HG02798 (cell line): ENCODE measurements around the gene MRPL1.
"Not testable (repeated sequence)": the region's sequence is repeated elsewhere in the genome, so short reads cannot be mapped to it uniquely, and the experiment has no call there.

ENCODE experiments used
- ATAC-seq: cut with Tn5 transposase; IDR thresholded peaks from one replicate; pipeline ENCODE4 v1.9.1; 2021; ENCODE audit warnings: mild to moderate bottlenecking; ENCODE audit not compliant: unreplicated experiment, poor library complexity

Gene MRPL1

DNA sequence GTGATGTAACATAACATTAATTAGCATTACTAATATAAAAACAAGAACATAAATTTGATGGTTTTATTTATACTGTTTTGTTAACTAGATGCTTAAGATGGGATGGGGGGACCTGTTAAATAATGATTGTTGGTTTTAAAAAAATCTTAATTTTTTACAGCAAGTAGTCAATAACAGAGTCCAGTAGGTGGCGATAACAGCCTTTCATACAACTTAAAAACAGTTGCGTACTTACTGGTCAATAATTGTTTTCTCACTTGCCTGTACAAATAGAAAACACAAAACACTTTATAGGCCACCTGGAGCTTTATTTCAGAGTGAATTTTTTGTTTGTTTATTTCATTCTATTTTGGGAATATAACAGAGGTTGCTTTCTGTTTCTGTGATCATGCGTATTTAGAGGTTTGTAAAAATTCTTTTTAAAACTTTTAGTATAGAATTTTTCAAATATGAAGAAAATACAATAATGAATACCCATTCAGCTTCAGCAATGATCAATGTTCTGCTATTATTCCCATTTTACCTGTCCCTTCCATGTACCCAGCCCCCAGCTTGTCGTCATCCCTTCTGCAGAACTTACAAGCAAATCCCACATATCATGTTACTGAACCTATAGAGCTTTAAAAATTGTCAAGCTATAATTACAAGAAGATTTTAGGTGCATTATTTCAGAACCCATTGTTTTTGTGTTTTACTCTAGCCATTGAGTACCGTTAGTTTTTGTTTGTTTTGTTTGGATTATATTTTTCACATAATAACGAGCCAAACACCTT lies 97.1 kb downstream of the MRPL1 start:
- peak; percentile 56 for ATAC-seq

DNA sequence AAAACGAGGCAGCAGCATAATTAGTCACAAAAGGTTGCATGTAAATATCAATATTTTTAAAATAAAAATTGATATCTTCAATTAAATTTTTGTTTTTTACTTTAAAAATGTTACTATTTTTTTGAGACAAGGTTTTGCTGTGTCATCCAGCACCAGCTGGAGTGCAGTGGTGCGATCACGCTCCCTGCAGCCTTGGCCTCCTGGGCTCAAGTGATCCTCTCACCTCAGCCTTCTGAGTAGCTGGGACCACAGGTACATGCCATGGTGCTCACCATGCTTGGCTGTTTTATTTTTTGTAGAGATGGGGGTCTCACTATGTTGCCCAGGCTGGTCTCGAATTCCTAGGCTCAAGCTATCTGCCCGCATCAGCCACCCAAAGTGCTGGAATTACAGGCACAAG lies 97.7 kb downstream of the MRPL1 start:
- ATAC-seq = no peak

DNA sequence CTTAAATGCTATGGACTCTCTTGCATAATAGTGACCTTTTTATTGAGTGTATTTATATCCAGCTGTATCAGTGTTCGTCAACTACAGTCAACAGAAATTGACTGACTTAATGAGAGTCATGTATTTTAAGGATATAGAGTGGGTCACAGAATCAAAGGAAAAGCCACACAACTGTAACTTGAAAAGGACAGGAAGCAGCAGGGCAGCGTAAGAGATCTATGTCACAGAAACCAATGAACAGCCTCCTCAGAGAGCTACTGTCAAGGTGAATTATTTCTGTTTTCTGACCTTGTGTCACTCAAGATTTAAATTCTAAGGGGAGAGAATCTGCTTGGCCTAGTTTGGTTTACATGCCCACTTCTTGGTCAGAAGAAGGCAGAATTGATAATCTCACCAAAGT lies 100.4 kb downstream of the MRPL1 start:
- no peak for ATAC-seq

DNA sequence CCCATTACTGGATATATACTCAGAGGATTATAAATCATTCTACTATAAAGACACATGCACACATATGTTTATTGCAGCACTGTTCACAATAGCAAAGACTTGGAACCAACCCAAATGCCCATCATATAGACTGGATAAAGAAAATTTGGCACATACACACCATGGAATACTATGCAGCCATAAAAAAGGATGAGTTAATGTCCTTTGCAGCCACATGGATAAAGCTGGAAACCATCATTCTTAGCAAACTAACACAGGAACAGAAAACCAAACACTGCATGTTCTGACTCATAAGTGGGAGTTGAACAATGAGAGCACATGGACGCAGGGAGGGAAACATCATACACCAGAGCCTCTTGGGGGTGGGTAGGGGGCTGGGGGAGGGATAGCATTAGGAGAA lies 111.0 kb downstream of the MRPL1 start:
- ATAC-seq = not testable (repeated sequence)

DNA sequence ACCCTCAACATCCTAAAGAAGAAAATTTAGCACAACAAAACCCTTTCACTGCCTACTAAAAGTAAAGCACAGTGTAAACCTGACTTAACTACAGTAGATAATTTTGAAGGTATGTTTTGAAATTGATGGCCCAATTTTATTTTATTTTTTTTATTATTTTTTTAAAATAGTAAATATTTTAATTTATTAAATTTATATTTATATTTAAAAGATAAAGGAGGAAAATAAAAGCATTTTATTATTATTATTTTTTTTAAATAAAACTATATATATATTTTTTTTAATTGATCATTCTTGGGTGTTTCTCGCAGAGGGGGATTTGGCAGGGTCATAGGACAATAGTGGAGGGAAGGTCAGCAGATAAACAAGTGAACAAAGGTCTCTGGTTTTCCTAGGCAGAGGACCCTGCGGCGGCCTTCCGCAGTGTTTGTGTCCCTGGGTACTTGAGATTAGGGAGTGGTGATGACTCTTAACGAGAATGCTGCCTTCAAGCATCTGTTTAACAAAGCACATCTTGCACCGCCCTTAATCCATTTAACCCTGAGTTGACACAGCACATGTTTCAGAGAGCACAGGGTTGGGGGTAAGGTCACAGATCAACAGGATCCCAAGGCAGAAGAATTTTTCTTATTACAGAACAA lies 120.4 kb downstream of the MRPL1 start:
- not testable (repeated sequence) for ATAC-seq

DNA sequence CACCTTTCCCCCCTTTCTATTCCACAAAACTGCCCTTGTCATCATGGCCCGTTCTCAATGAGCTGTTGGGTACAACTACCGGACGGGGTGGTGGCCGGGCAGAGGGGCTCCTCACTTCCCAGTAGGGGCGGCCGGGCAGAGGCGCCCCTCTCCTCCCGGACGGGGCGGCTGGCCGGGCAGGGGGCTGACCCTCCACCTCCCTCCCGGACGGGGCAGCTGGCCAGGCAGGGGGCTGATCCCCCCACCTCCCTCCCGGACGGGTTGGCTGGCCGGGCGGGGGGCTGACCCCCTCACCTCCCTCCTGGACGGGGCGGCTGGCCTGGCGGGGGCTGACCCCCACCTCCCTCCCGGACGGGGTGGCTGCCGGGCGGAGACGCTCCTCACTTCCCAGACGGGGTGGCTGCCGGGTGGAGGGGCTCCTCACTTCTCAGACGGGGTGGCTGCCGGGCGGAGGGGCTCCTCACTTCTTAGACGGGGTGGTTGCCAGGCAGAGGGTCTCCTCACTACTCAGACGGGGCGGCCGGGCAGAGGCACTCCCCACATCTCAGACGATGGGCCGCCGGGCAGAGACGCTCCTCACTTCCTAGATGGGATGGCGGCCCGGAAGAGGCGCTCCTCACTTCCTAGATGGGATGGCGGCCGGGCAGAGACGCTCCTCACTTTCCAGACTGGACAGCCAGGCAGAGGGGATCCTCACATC lies 121.1 kb downstream of the MRPL1 start:
- ATAC-seq = not testable (repeated sequence)

DNA sequence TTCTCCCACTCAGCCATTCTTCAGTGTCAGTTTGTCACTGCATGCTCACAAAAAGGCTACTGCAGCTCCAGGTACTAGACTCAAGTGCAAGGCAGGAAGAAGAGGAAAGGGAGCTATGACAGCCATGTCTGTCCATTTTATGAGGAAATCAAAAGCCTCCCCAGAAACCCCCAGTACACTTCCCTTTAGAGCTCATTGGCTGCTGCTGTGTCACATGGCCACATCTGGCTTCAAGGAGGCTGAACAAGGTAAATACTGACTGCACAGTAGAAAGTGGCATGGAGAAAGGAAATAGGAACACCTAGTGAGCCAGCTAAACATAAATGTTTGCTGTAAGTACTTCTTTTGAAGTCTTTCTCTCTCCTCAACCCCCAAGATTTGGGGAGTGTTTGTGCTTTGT lies 127.3 kb downstream of the MRPL1 start:
- no peak for ATAC-seq

DNA sequence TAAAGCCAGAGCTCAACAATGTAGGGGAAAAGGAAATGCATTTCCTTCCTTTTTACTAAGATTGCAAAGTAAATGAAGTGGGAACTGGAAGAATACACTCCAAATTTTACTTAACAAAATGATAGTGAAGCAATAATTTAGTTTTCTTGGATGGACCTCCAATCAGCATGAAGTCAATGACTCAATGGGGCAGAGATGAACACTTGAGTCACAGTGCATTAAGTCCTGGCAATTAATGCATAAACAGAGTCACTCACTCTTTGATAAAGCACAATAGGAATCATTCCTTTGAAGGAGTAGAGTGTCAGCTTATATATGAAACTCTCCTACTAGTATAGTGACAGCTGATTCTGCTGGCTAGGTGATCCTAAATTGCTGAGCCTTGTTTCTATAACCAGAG lies 127.8 kb downstream of the MRPL1 start:
- no peak for ATAC-seq

DNA sequence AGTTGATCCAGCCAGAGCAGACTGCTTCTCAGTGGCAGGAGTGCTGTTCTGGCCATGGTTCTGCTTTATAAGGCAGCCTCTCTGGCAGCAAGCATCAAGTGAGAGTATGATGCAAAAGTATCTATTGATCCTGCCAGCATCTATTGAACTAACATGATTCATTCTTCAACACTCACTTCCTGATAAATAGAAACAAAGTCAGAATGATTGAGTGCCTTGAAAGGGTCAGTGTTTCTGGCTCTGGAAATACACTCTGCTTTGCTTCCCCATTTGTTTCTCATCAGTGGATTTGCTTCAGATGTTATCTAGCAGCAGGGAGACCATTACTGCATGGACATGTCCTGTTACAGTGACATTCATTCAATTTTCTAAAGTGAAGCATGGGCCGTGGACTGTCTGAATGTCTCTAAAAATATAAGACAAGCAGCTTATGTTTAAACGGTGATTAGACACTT lies 128.3 kb downstream of the MRPL1 start:
- no peak for ATAC-seq

DNA sequence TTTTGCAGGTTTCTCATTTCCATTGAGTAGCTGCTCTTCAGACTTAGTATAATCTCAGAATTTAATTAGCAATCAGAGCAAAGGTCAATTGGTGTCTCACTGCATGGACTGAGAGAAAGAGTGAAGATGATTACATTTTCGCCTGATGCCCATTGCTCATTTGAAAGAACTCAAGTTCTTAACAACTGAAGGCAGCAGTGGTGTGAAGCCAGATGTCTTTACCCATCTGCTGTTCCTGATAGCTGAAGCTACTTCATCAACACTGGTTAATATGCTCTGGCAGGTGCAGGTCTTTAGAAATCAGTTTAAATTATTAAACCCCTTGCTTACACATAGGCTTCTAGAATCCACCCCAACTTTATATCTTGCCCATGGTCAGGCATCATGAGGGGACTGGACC lies 130.0 kb downstream of the MRPL1 start:
- no peak for ATAC-seq

DNA sequence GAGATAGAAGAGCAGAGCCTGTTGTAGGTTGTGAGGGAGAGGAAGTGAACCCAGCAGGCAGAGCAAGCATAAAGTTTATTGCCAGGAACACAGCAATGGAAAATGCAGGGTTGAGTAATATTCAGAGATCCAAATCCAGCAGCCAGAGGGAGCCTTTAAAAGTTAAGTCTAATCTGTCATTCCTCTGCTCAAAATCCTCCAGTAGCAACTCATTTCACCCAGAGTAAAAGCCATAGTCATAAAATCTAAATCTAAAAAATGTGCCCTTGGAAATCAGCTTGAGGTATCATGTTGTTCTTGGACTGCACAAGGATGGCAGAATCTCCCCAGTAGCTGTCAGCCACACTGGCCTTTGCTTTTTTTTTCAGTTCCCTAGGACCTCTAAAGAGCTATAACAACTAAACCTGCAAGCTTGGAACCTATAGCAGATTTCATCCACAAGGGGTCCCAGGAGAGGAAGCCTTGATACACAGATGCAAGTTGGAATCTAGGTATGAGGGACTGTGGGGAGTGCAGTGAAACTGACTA lies 131.6 kb downstream of the MRPL1 start:
- peak; percentile 37 for ATAC-seq

DNA sequence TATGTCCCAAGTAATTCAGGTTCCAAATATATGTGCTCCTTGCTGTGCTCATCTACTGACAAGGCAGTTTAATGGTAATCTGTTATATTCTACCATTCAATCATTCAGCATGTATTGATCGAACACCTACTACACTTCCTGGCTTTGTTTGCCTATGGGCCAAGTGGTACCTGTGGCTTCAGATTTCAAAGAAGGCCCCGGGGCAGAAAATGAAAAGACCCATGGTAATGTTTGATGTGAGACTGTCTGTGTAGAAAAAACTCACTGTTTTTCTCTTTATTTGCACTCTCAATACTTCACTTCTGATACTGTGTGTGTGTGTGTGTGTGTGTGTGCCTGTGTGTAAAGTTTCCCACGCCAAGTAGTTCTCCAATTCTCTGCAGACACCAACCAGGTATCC lies 133.4 kb downstream of the MRPL1 start:
- no peak for ATAC-seq

DNA sequence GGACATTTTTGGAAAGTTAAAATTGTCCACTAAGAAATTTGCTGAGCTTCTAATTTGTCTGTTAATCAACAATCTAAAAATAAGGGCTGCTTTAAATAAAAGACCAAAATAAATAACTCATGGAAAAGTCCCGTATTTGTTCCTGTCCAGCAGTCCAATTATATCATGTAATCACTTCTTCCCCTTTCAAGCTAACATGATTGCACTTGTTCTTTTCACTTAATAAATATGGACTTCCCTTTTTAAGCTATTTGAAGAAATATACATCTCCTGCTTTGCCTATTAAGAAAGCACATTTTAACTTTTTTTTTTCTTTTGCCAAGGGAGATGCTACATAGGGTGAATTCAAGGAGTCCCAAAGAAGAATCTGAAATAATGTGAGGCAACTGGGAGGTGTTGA lies 138.9 kb downstream of the MRPL1 start:
- ATAC-seq = no peak

DNA sequence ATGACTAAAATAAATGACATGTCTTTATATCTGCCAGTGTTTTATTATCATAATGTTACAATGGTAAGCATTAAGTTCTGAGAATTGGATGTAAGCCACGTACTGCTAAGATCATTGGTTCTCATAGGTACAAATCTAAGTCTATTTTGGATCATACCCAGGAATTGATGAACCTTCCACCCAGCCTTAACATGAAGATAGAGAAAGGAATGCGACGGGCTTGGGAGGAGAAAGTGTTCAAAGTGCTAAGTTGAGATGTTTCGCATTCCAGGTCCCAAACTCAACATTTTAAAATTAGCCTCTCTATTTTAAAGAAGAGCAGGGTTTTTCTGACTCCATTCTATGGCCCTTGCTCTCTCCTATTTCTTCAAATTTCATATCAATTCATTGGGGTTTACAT lies 139.6 kb downstream of the MRPL1 start:
- ATAC-seq = no peak
